OCI-LY7 (cell line): ENCODE measurements around the gene DTX4. TPM values are rescaled to one million over a fixed set of nuclear protein-coding genes. Genes with fewer than 3 reads are reported as not detected.

Experiments used
- BruUV-seq: library from RNA; stranded (reverse); fragments of 400-500 nt; replicated peaks from 2 replicates; lab custom pipeline; 2021; lab: Mats Ljungman, UMichigan
- CTCF ChIA-PET: fragments of 300-600 bp; sonication (Branson Sonifier 250); formaldehyde crosslinking; loops from one replicate; lab custom pipeline; 2022; ENCODE audit warnings: antibody characterized with exemption; ENCODE audit not compliant: unreplicated experiment; lab: Charles Lee
- POLR2A ChIA-PET: fragments of 300-600 bp; sonication (Branson Sonifier 250); formaldehyde crosslinking; loops from one replicate; lab custom pipeline; 2022; ENCODE audit warnings: antibody characterized with exemption; lab: Charles Lee
- DNase-seq: peaks from one replicate; pipeline ENCODE4 v3.0.0-alpha.2; 2015; ENCODE audit warnings: low spot score
- H2AFZ ChIP-seq: fragments of 200-600 bp; sonication (generic), shearing (Covaris generic); 2 replicates; pipeline ENCODE4 v1.6.1; 2014; ENCODE audit warnings: mild to moderate bottlenecking, antibody characterized with exemption, low read length, moderate library complexity
- H3K27ac ChIP-seq: fragments of 200-600 bp; sonication (generic); 2 replicates; pipeline ENCODE4 v1.5.1; 2014; ENCODE audit warnings: mixed run types, low read depth, mild to moderate bottlenecking, moderate library complexity, low read length, inconsistent platforms; ENCODE audit not compliant: poor library complexity, severe bottlenecking
- H3K36me3 ChIP-seq: fragments of 200-600 bp; sonication (generic); 2 replicates; pipeline ENCODE4 v1.6.1; 2014; ENCODE audit warnings: mild to moderate bottlenecking, antibody characterized with exemption, low read length, moderate library complexity, mixed read lengths; ENCODE audit not compliant: insufficient read depth
- H3K4me1 ChIP-seq: fragments of 200-600 bp; sonication (generic); 2 replicates; pipeline ENCODE4 v1.5.1; 2014; ENCODE audit warnings: mild to moderate bottlenecking, low read length; ENCODE audit not compliant: insufficient read depth, poor library complexity, severe bottlenecking
- H3K4me2 ChIP-seq: fragments of 200-600 bp; sonication (generic); 2 replicates; pipeline ENCODE4 v1.6.1; 2014; ENCODE audit warnings: mild to moderate bottlenecking, low read length
- H3K4me3 ChIP-seq: fragments of 200-600 bp; sonication (generic); 2 replicates; pipeline ENCODE4 v1.5.1; 2014; ENCODE audit warnings: mild to moderate bottlenecking, low read depth, low read length; ENCODE audit not compliant: poor library complexity, severe bottlenecking
- H3K79me2 ChIP-seq: fragments of 200-600 bp; sonication (generic); 2 replicates; pipeline ENCODE4 v1.6.1; 2016; ENCODE audit warnings: low read depth, mild to moderate bottlenecking, low read length, moderate library complexity, mixed read lengths; ENCODE audit not compliant: insufficient read depth
- H3K9me2 ChIP-seq: fragments of 200-600 bp; sonication (generic); 2 replicates; pipeline ENCODE4 v1.6.1; 2016; ENCODE audit warnings: mild to moderate bottlenecking, low read length, mixed read lengths; ENCODE audit not compliant: insufficient read depth
- H3K9me3 ChIP-seq: fragments of 200-600 bp; sonication (generic); 2 replicates; pipeline ENCODE4 v1.6.1; 2014; ENCODE audit warnings: mild to moderate bottlenecking, mixed run types, low read length, mixed read lengths
- H4K20me1 ChIP-seq: fragments of 200-600 bp; sonication (generic); 2 replicates; pipeline ENCODE4 v1.6.1; 2014; ENCODE audit warnings: mild to moderate bottlenecking, antibody characterized with exemption, low read length, moderate library complexity, mixed read lengths; ENCODE audit not compliant: insufficient read depth
- CTCF ChIP-seq: fragments of 200-600 bp; sonication (generic); conservative IDR thresholded peaks from 2 replicates; pipeline ENCODE4 v1.5.1; 2014; ENCODE audit warnings: mild to moderate bottlenecking, antibody characterized with exemption, low read length, moderate library complexity, mixed read lengths
- EZH2phosphoT487 ChIP-seq: fragments of 200-600 bp; sonication (generic); IDR thresholded peaks from 2 replicates; pipeline ENCODE4 v1.6.1; 2018; ENCODE audit warnings: low read depth, borderline replicate concordance, mild to moderate bottlenecking, mixed run types, antibody characterized with exemption, low read length, moderate library complexity, mixed read lengths
- intact Hi-C: fragments of 100-400 bp; cut with micrococcal nuclease; formaldehyde crosslinking; loops from one replicate; pipeline ENCODE4 v1.10.0; 2022; ENCODE audit not compliant: unreplicated experiment
- total RNA-seq, 2 experiments: library from RNA; depleted of rRNA in 1 of 2; stranded (reverse); fragments of >200 nt in 1 of 2; shearing (Covaris generic) in 1 of 2; gene quantifications; 2 replicates each; pipeline ENCODE4 v1.2.3, GENCODE V29; 2014 to 2022

The DTX4 gene
- total RNA-seq, 2 experiments from 2014 or later, result 1.4 to 9.9 TPM

- TF ChIP-seq CTCF (peak; percentile 95), EZH2phosphoT487 (no peak)
- H3K36me3 ChIP-seq, result peaks cover 7% of the 10 kb centered on the region
- DNase-seq, result peak; percentile 81
- no peak overlapping the region for H3K4me2 ChIP-seq
- H3K79me2 ChIP-seq, result no peaks in the 10 kb centered on the region
- no TSS peak for BruUV-seq
- ChIA-PET CTCF (interaction anchor here (0.9 to 1.7 kb wide), 7 partner anchors 10 to 133 kb away, joined by 3 to 7 read pairs (median 5); partner anchors contain the start of genes DTX4 and FAM111A), POLR2A (interaction anchor here (1.1 to 2.9 kb wide), 5 partner anchors 11 to 200 kb away, joined by 3 to 14 read pairs (median 5); partner anchors contain the start of genes DTX4 and FAM111A)
- no peak overlapping the region for H3K4me3 ChIP-seq
- H3K9me3 ChIP-seq, result no peaks in the 10 kb centered on the region
- H3K4me1 ChIP-seq, result no peaks in the 10 kb centered on the region
- H3K27ac ChIP-seq, result no peak overlapping the region
- intact Hi-C loops, result loop anchor here (1.0 to 5.0 kb wide), 3 partner anchors 16 to 481 kb away; partner anchors contain the start of gene FAM111A
- H3K9me2 ChIP-seq, result no peaks in the 10 kb centered on the region
- H2AFZ ChIP-seq, result no peak overlapping the region
- no peaks in the 10 kb centered on the region for H4K20me1 ChIP-seq
Measured at GRCh38 chr11:59158206-59159068, 13.5 kb upstream of the DTX4 start.

- H3K4me1 ChIP-seq, result no peaks in the 10 kb centered on the region
- no peak overlapping the region for H3K27ac ChIP-seq
- H2AFZ ChIP-seq, result no peak overlapping the region
- no peak for DNase-seq
- no peak for TF ChIP-seq CTCF
- TF ChIP-seq EZH2phosphoT487, result no peak
- no peaks in the 10 kb centered on the region for H3K9me2 ChIP-seq
- H3K4me3 ChIP-seq, result no peak overlapping the region
- H3K4me2 ChIP-seq, result no peak overlapping the region
- CTCF ChIA-PET, result no interaction called here
- no peaks in the 10 kb centered on the region for H4K20me1 ChIP-seq
- intact Hi-C loops, result no loop called here
- POLR2A ChIA-PET, result interaction anchor here (0.7 kb wide), 1 partner anchor 278 kb away, joined by 7 read pairs; no protein-coding TSS in a partner anchor
- no TSS peak for BruUV-seq
- H3K79me2 ChIP-seq, result no peaks in the 10 kb centered on the region
- no peaks in the 10 kb centered on the region for H3K36me3 ChIP-seq
- H3K9me3 ChIP-seq, result no peaks in the 10 kb centered on the region
Measured at GRCh38 chr11:59164028-59164427, 7.9 kb upstream of the DTX4 start.
